ENCODE data around the gene R3HDM2.

- TF ChIP-seq, protein P1, sequence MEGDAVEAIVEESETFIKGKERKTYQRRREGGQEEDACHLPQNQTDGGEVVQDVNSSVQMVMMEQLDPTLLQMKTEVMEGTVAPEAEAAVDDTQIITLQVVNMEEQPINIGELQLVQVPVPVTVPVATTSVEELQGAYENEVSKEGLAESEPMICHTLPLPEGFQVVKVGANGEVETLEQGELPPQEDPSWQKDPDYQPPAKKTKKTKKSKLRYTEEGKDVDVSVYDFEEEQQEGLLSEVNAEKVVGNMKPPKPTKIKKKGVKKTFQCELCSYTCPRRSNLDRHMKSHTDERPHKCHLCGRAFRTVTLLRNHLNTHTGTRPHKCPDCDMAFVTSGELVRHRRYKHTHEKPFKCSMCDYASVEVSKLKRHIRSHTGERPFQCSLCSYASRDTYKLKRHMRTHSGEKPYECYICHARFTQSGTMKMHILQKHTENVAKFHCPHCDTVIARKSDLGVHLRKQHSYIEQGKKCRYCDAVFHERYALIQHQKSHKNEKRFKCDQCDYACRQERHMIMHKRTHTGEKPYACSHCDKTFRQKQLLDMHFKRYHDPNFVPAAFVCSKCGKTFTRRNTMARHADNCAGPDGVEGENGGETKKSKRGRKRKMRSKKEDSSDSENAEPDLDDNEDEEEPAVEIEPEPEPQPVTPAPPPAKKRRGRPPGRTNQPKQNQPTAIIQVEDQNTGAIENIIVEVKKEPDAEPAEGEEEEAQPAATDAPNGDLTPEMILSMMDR (IDR thresholded peaks at IDR 0.05): peak in 1 of 6 experiments; percentile 2
- no peak for TF ChIP-seq POLR2A (IDR thresholded peaks at IDR 0.05)
These were observed 32.0 kb upstream of the R3HDM2 start for GRCh38 chr12:57462912-57463253.

Data from adrenal gland (tissue), 5 donors.